Measurements from ENCODE around the gene SYNC.
"Not testable (repeated sequence)": the region's sequence is repeated elsewhere in the genome, so short reads cannot be mapped to it uniquely, and the experiment has no call there.

The SYNC gene

GRCh38 chr1:32684167-32684811 is 18.3 kb downstream of the SYNC start:
- H3K27ac ChIP-seq: no peak overlapping the region
- no peak for TF ChIP-seq CTCF (conservative IDR thresholded peaks at IDR 0.05)

- TF ChIP-seq CTCF (conservative IDR thresholded peaks at IDR 0.05): no peak
- no peak overlapping the region for H3K27ac ChIP-seq
Measured at GRCh38 chr1:32683397-32683796, 19.2 kb downstream of the SYNC start.

- no peak for TF ChIP-seq CTCF (conservative IDR thresholded peaks at IDR 0.05)
- peak overlapping the region; percentile 13; the same call in 1 of the 2 replicates for H3K27ac ChIP-seq
Measured at GRCh38 chr1:32681999-32682398, 20.6 kb downstream of the SYNC start.

GRCh38 chr1:32681509-32681908 is 21.1 kb downstream of the SYNC start:
- no peak for TF ChIP-seq CTCF (conservative IDR thresholded peaks at IDR 0.05)
- H3K27ac ChIP-seq: peak overlapping the region; percentile 13; the same call in 1 of the 2 replicates

GRCh38 chr1:32680642-32681041 is 21.9 kb downstream of the SYNC start:
- peak overlapping the region; percentile 13; the same call in 1 of the 2 replicates for H3K27ac ChIP-seq

GRCh38 chr1:32679993-32680392 is 22.6 kb downstream of the SYNC start:
- not testable (repeated sequence) for H3K27ac ChIP-seq

More at GRCh38 chr1:32680642-32681041, 21.9 kb downstream of the SYNC start:
- no peak for TF ChIP-seq CTCF (conservative IDR thresholded peaks at IDR 0.05)

GRCh38 chr1:32676945-32677344 is 25.6 kb downstream of the SYNC start:
- no peak for TF ChIP-seq CTCF (conservative IDR thresholded peaks at IDR 0.05)
- H3K27ac ChIP-seq: peak overlapping the region; percentile 21; the same call in 1 of the 2 replicates

GRCh38 chr1:32668716-32669115 is 33.9 kb downstream of the SYNC start:
- not testable (repeated sequence) for H3K27ac ChIP-seq

Data from VCaP (cell line).